HG02840 (cell line): ENCODE results near the gene ARID1B.

Experiments used
- ATAC-seq: cut with Tn5 transposase; IDR thresholded peaks from one replicate; pipeline ENCODE4 v1.9.1; 2021; ENCODE audit warnings: mild to moderate bottlenecking, moderate library complexity, moderate number of reproducible peaks; ENCODE audit not compliant: unreplicated experiment, low FRiP score

Gene ARID1B

DNA sequence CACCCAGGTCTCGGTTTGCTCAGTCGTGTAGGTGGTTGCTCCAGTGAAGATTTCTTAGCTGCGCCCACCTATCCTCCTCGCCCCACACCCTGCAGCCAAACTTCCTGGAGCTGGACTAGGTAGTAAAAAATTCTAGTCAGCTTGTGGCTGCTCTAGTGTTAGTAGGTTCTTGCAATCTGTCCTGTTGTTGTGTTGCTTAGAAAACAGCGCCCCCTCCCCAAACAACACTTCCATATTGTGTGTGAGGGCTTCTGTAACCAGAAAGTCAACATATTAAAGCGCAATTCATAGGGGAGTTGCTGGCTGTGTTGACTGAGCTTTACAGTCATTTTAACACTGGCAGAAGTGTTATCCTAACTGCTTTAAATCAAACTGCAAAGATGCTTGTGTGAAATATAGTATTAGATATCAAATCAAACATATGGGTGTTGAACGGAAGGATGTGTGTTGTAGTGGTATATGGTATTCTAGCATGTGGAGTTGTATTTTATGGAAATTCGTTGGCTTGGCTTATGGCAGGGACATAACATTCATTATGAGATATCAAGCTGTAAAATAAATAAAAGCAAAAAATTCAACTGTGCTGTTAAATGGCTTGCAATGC lies 122.5 kb downstream of the ARID1B start:
- no peak for ATAC-seq

DNA sequence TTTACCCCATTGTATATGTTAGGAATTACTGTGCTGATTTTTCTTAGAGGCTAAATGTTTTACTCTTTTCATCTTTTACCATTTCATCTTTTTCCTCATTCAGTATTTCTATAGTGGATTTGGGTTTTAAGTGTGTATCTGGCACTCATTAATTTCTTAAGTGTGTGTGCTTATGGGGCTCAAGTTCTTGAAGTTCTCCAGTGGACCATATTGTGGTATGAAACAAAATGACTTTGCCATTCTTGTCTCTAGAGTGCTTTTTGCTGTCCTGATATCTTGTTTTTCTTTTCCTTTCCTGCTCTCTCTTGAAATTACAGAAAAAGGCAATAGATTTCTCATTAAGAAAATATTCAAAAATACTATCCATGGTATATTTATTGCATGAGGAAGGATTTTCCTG lies 123.1 kb downstream of the ARID1B start:
- ATAC-seq: no peak

DNA sequence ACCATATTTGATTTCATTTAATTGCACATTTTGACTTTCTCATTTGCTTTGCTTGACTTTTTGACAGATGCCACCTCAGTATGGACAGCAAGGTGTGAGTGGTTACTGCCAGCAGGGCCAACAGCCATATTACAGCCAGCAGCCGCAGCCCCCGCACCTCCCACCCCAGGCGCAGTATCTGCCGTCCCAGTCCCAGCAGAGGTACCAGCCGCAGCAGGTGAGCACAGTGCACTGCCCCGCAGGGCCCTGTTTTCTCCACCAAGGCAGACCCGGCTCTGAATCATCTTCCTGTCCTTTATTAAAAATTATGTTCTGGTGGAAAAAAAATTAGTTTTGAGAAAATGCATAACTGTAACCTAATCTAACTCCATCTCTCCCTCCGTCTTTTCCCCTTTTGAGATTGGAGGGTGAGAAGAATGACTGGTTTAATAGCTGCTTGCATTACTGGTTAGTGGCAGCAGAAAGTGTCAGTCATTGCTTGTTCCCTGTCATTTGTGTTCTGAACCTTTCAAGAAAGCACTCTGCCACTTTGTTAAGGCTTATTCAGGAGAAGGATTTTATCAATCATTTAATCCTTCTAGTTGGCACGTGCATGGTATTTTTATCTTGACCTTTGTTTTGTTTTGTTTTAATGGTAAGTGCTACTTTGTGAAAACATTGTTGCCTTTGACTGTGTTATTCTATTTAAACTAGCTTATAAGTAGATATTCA lies 124.3 kb downstream of the ARID1B start:
- ATAC-seq: no peak

DNA sequence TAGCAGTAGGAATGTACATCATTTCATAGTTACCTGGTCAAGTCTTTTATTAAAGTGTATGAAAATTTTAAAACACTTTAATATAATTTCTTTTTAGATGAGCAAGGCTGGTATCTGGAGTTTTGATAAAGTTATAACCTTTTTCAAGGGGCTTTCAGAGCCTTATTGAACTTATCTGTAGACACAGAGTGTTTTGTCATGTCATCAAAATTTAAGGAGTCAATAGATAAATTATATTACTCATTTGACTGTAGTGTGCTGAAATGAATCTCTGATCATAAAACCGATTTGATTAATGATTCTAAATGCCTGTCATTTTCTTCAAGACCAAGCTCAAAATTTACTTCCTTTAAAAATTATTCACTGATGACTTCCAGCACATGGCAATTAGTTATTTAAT lies 125.6 kb downstream of the ARID1B start:
- no peak for ATAC-seq

DNA sequence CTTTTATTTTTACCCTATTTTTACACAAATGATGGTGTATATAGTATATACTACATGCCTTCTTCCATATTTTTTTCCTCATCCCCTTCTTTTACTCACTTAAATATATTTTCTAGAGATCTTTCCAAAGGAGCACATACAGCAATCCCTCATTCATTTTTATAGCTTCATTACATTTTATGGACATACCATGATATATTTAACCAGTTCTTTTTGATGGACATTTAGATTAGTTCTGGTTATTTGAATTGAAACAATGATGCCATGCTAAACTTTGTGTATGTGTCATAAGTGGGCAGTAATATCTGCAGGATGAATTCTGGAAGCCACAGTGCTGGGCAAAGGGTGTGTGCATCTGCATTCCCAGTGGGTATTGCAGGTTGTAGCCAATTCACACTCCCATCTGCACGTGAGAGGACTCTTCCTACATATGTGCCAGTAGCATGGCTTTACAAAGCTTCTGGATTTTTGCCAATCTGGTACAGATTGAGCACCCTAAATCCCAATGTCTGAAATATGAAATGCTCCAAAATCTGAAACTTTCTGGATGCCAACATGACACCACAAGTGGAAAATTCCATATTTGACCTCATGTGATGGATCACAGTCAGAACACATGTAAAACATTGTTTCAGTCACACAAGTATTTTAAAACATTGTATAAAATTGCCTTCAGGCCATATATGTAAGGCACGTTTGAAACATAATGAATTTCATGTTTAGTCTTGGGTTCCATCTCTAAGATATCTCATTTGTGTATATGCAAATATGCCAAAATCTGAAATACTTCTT lies 127.2 kb downstream of the ARID1B start:
- ATAC-seq: no peak

DNA sequence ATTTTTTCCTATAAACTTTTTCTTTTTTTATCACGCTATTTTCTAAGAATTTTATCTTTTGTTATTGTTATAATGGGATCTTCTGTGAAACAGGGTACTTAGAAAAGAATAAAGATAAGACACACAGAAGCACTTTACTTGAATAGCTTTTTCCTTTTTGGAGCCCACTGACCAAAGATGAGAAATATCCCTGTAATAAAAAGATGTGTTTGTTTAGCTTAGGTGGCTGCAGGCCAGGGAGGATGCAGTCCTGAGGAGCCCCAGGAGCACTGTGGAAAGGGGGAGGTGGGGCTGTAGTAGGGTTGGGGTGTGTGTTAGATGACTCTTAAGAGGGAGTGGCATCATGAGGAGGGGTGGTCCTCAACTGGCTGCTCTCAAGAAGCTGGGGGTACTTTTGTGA lies 128.6 kb downstream of the ARID1B start:
- no peak for ATAC-seq

DNA sequence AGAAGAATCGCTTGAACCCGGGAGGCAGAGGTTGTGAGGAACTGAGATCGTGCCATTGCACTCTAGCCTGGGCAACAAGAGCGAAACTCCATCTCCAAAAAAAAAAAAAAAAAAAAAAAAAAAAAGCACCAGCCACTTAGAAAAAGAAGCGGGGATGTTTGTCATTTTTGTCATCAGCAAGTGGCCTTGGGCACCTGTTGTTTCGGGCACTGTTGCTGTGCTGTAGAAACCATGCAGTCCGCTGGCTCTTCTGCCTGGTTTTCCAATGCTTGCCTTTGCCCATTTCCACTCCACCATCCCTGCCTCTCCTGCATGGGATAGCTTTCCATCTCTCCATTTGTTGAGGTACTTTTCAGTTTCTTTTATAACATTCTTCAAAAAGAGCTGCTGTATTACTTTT lies 129.3 kb downstream of the ARID1B start:
- no peak for ATAC-seq

DNA sequence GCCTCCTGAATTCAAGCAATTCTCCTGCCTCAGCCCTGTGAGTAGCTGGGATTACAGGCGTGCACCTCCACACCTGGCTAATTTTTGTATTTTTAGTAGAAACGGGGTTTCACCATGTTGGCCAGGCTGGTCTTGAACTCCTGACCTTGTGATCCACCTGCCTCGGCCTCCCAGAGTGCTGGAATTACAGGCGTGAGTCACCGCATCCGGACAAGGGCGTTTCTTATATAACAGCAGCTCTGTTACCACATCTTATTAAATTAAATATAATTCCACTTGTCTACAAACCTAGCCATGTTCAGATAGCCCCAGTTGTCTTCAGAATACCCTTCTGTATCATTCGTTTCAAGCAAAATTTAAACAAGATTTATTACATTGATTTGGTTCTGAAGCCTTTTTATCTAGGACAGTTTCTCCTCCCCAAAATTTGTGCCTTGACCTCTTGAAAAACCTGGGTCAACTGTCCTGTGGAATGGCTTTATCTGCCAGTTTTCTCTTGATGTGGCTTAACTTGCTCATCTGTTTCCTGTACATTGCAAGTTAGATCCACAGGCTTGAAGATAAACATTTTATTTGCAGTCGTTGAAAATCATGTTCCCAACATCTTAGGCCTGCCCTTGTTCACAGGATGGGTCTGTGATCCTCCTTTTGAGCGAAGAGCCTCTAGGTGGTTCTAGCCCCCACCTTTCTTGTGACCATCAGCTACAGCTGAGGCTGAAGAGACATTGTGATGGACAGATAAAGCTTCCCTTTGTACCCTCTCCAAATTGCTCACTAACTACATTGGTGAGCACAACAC lies 132.2 kb downstream of the ARID1B start:
- no peak for ATAC-seq

DNA sequence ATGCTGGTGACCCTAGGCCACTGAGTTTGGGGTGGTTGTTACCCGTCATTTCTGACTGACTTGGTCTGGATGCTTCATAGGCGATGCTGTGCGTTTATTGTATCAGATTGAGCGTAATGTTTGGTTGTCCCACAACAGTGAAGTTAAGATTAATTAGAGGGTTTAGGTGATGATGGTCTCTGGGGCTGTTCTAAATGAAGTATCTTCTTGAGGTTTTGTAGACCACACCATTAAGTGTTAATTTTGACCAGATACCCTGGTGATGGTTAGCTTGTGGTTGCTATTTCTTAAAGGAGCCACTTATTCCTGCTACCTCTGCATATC lies 132.8 kb downstream of the ARID1B start:
- no peak for ATAC-seq

DNA sequence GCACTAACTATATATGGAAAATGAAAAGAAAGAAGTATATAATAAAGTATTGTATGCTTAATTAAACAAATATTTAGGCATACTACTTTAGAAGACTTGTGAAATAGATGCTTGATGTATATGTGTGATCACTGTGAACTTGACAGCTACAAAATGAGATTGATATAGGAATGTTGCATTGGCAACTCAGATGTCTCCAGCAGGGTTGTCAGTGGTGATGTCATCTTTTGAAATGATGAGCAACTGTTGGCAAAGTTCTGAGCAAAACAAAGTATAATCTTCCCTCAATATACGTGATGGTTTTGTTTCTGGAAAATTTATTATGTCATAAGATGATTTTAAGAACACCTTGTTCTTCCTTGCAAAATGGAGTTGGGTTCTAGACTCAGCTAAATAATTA lies 133.8 kb downstream of the ARID1B start:
- ATAC-seq: no peak

DNA sequence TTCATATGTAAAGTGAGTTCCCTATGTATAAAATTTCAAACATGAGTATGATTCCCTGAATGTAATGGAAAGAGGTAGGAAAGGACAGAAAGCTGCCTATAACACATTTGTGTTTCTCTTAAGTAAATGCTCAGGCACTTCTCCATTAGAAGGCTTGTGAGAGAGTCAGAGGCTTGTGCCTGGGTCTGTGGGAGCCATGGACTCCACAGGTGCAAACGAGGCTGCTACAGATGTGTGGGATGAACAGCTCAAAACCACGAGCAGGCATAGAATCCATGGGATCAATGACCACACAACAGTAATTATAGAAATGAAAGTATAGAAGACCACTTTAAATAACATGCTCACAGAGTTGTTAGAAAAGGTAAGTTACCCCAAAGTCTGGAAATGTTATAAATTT lies 134.4 kb downstream of the ARID1B start:
- ATAC-seq: no peak

DNA sequence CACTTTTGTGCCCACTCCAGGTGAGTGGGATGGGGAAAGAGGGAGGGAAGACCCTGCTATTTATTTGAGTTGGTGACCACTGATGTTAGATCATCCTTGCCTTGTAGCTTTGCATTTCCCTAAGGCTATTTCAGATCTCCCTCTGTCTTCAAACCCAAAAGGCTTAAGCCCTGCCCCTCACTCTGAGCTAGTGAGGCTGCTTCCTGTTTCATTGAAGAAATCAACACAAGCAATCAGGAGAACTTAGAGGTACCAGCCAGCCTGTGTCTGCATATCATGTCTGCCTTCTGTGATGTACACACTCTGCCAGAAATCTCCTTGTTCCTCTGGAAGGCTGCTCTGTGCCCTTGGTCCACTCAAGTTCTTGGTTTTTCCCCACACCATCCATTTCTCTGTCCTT lies 135.3 kb downstream of the ARID1B start:
- ATAC-seq: no peak

DNA sequence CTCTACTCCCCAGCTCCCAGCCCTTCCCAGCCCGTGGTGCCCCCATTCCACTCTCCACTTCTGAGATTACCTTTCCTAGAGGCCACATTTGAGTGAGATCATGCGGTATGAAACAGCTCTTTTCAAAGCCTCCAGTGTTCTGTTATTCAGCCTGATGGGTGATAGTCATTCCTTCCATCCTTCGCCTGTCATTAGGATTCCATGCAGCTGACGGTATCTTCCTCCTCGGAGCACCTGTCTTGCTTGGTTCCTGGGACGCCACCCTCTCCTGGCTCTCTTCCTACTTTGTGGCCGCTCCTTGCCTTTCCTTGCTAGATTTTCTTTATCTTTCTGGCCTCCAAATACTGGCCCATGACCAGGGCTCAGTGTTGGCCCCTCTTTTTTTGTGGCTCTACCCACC lies 137.0 kb downstream of the ARID1B start:
- ATAC-seq: no peak

DNA sequence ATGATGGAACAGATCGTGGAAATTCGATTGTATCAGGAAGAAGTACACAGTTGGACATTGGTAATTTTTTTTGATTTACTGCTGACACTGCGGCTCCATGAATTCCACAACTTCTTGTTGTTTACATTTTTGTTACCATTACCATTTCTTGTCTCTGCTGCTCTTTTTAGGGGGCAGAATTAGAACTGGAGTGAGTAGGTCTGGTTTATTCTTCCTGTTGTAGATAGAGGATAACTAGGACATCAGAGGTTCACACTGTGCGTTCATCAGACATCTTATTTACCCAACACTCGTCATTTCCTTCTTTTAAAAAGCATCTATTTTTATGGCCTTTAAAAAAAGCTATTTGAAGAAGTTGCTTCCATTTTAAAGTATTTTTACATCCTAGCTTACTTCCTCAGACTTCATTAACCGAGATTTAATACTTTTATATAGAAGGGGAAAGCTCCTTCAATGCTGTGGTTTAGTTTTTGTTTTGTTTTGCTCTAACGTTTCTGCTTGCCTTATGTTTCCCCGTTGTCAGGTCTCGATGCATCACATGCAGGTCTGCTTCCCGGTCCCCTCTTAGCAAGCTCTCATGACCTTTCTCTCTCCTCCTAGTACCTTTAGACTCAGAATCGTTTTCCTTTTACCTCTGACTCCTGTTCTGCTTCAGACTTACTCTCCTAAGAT lies 139.1 kb downstream of the ARID1B start:
- no peak for ATAC-seq

DNA sequence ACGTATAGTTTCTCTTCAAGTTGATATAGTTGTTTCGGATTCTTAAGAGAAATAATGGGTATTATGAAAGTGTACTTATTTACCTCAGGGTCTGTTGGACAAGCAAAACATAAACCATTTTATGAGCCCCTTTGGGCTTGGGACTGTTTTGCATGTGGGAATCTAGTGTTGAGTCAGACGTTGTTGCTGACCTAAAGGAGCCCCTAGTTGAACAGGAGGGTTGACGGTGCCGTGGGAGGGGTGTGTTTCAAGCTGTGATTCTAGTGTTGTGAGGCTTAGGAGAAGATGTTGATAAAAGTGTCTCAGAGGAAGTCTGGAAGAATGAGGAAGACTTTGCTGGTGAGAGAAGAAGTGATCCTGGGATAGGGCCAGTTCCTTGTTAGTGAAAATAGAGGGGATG lies 140.0 kb downstream of the ARID1B start:
- ATAC-seq: no peak

DNA sequence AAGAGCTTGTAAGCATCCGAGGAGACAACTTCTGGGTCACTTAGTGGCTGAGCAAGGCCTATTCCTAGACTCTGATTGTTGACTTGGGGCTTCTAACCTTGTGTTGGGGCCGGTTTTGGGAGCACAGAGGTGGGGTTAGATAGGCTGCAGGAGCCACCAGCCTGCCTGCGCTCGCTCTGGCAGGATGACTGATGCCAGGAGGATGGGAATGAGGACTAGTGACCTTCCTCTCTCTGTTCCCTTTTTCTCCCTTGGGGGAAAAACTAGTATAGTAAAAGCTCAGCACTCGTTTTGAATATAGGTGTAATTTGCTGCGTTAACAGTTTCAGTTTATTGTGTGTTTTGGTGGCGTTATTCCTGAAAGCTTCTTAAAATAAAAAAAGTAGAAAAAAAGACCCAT lies 141.5 kb downstream of the ARID1B start:
- no peak for ATAC-seq

DNA sequence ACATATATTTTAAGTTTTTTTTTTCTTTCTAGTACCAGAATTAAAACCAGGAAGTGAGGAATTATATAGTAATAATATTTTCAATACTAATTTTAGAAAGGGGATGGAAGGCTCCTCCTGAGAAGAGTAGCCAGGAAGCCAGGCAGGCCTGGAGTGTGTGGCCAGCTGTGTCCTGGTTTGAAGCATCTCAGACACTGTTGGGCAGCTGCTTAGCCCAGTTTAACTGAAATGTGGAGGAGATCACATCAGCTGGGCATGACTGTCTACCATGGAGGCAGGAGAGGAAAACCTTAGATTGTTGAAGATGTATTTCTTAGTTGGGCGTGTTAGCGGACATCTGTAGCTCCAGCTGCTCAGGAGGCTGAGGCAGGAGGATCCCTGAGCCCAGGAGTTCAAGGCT lies 142.2 kb downstream of the ARID1B start:
- no peak for ATAC-seq

DNA sequence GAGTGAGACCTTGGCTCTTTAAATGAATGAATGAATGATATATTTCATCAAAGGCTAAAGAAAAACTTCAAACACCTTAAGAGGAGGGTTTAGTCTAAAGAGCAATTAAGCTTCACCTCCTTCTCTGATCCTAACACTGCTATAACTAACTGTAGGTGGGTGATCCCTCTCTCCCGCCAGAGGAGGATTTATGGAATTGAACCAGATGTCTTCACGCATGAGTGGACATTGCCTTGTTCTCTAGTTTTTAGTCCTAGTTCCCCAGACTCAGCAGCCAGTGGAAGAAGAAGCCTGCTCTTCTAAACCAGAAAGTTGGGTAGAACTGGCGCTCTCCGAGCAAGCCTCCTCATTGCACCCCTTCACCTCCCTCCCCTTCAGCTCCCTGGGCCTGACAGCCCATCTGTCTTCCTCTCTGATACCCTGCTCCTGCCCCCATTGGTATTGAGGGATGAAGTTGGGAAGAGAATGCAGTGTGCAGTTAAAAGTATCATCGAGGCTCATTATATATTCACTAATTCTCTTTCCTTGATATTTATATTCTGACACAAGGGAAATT lies 142.7 kb downstream of the ARID1B start:
- ATAC-seq: no peak

DNA sequence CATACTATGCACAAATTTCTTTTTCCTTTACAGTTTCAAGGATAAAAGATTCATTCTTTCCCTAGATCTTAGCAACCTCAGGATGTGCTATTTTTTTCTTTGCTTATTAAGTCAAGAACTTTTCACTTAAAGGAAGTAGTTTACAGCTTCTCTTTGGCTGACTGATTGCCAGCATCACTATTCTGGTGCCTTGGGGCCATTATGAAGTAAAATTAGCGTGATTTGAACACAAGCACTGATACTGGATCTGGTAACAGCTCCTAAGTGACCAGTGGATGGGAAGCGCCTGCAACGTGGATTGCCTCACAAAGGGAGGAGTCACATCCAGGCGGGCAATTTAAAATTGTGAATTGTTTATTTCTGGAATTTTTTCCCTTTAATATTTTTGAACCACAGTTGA lies 147.1 kb downstream of the ARID1B start:
- no peak for ATAC-seq

DNA sequence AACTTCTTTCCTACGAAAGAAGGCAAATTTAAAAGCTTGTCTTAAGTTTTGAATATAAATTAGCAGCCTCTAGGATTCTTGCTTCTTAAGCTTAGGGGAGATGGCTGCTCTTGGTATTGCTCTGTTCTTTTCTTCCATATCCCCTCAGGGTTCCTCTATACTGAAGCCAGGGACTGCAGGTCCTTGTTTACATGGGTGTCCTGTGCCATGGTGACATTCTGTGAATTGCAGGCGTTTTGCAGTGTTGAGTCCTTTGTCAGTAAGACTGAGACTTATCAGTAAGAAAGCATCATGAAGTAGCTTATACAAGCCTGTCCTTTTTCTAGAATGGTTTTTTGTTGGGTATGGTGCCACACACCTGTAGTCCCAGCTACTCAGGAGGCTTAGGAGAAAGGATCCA lies 147.8 kb downstream of the ARID1B start:
- ATAC-seq: no peak
